K562 (cell line): Measurements from ENCODE around the gene ALG8. TPM values are rescaled to one million over a fixed set of nuclear protein-coding genes. Genes with fewer than 3 reads are reported as not detected.

Experiments
- CBX2 ChIP-seq: fragments of 200-600 bp; sonication (generic); IDR thresholded peaks from one replicate; pipeline ENCODE4 v1.6.1; 2012; ENCODE audit warnings: mild to moderate bottlenecking, low read length, inconsistent platforms; ENCODE audit not compliant: insufficient read depth, poor library complexity, severe bottlenecking
- FOXM1 ChIP-seq, 2 experiments: fragments of 450-650 bp in 1 of 2; sonication (generic) in 1 of 2; formaldehyde crosslinking in 1 of 2; IDR thresholded peaks; 2 replicates each; pipeline versions ENCODE4 v1.6.1 to v1.9.0; 2017 to 2022; ENCODE audit warnings: low read depth in 2 of 2, mild to moderate bottlenecking in 2 of 2, missing genetic modification reagents in 1 of 2, moderate library complexity in 1 of 2
- HBP1 ChIP-seq: fragments of 450-650 bp; formaldehyde crosslinking; IDR thresholded peaks from 2 replicates; pipeline ENCODE4 v1.4.0; 2022; ENCODE audit warnings: missing genetic modification characterization
- MCM3 ChIP-seq: fragments of 450-650 bp; IDR thresholded peaks from 2 replicates; pipeline ENCODE4 v1.6.1; 2016
- MTA1 ChIP-seq: fragments of 450-650 bp; IDR thresholded peaks from 2 replicates; pipeline ENCODE4 v1.6.1; 2017; ENCODE audit warnings: borderline replicate concordance
- NCOA2 ChIP-seq, 2 experiments: fragments of 450-650 bp; IDR thresholded peaks; 2 replicates each; pipeline ENCODE4 v1.6.1; 2018; ENCODE audit warnings: mild to moderate bottlenecking in 2 of 2, moderate library complexity in 1 of 2; ENCODE audit not compliant: partially characterized antibody in 2 of 2
- NR4A1 ChIP-seq, 2 experiments: fragments of 250-450 bp in 1 of 2; fragments of 450-650 bp in 1 of 2; sonication (Bioruptor Pico) in 1 of 2; IDR thresholded peaks; 2 replicates each; pipeline versions ENCODE4 v1.4.0 to v1.6.1; 2016 to 2020; ENCODE audit warnings: mild to moderate bottlenecking in 2 of 2, missing compliant biosample characterization in 1 of 2, missing genetic modification characterization in 1 of 2, moderate library complexity in 1 of 2
- PML ChIP-seq: IDR thresholded peaks from 2 replicates; pipeline ENCODE4 v1.6.1; 2012; ENCODE audit warnings: low read length, inconsistent platforms
- SETDB1 ChIP-seq: IDR thresholded peaks from one replicate; pipeline ENCODE4 v1.6.1; 2012; ENCODE audit warnings: low read length, control low read depth, inconsistent platforms
- VEZF1 ChIP-seq: fragments of 200-800 bp; sonication (Bioruptor generic); IDR thresholded peaks from 2 replicates; pipeline ENCODE4 v1.6.1; 2017; ENCODE audit warnings: missing genetic modification characterization, missing compliant biosample characterization
- ZC3H11A ChIP-seq: IDR thresholded peaks from 2 replicates; pipeline ENCODE4 v1.6.1; 2012; ENCODE audit warnings: low read depth, low read length, improper control_type of control experiment
- ZNF140 ChIP-seq: fragments of 250-450 bp; sonication (Bioruptor Pico); IDR thresholded peaks from 2 replicates; pipeline ENCODE4 v1.8.0; 2021; ENCODE audit warnings: moderate library complexity, mild to moderate bottlenecking, inconsistent platforms
- ZNF217 ChIP-seq: sonication (generic); formaldehyde crosslinking; IDR thresholded peaks from 2 replicates; pipeline ENCODE4 v1.8.0; 2022; ENCODE audit warnings: mild to moderate bottlenecking, missing genetic modification reagents
- ZNF24 ChIP-seq: fragments of 450-650 bp; IDR thresholded peaks from 2 replicates; pipeline ENCODE4 v1.6.1; 2016
- ZNF639 ChIP-seq, 2 experiments: fragments of 200-800 bp in 1 of 2; sonication (Bioruptor generic) in 1 of 2; sonication (generic) in 1 of 2; formaldehyde crosslinking in 1 of 2; IDR thresholded peaks in 1 of 2; conservative IDR thresholded peaks in 1 of 2; 2 replicates each; pipeline versions ENCODE4 v1.5.0 to v1.6.1; 2016 to 2020; ENCODE audit warnings: missing compliant biosample characterization in 1 of 2, missing genetic modification characterization in 1 of 2, missing genetic modification reagents in 1 of 2
- ZNF785 ChIP-seq: fragments of 250-450 bp; sonication (Bioruptor Pico); IDR thresholded peaks from 2 replicates; pipeline ENCODE4 v1.4.0; 2020; ENCODE audit warnings: mild to moderate bottlenecking
- polyA plus RNA-seq, 8 experiments: library from polyadenylated mRNA; depleted of rRNA in 4 of 8; stranded (reverse) in 5 of 8; unstranded in 3 of 8; fragments of >200 nt; fragmentation: Nextera tagmentation in 2 of 8; fragmentation: Illumina TruSeq in 1 of 8; extraction: Ambion mirVana in 2 of 8; extraction: Trizol in 1 of 8; gene quantifications; 2 replicates each; pipeline versions ENCODE4 v1.2.1 to v1.2.3, GENCODE V29; 2011 to 2014; ENCODE audit warnings: inconsistent platforms in 1 of 8, missing spikeins in 1 of 8
- total RNA-seq, 7 experiments: library from RNA; depleted of rRNA in 6 of 7; stranded (reverse); fragments of >200 nt in 6 of 7; fragmentation: Illumina TruSeq in 2 of 7; extraction: Trizol in 2 of 7; gene quantifications; 2 replicates each; pipeline versions ENCODE4 v1.2.1 to v1.2.3, GENCODE V29; 2011 to 2021; ENCODE audit warnings: low replicate concordance in 1 of 7
- TF ChIP-seq, protein P1 (sequence below): sonication (generic); formaldehyde crosslinking; IDR thresholded peaks from 2 replicates; pipeline ENCODE4 v1.8.0; 2022; ENCODE audit warnings: missing genetic modification reagents, mild to moderate bottlenecking, borderline replicate concordance
- TF ChIP-seq, protein P2 (sequence below): fragments of 250-450 bp; sonication (Bioruptor Pico); IDR thresholded peaks from 2 replicates; pipeline ENCODE4 v1.5.0; 2020; ENCODE audit warnings: mild to moderate bottlenecking, borderline replicate concordance

Gene ALG8
- total and polyA plus RNA-seq, 9 of the 15 experiments (the other 6 are each of a cell fraction or from before 2014, with no cell fraction given), result 59.3 to 189 (median 106) TPM

DNA sequence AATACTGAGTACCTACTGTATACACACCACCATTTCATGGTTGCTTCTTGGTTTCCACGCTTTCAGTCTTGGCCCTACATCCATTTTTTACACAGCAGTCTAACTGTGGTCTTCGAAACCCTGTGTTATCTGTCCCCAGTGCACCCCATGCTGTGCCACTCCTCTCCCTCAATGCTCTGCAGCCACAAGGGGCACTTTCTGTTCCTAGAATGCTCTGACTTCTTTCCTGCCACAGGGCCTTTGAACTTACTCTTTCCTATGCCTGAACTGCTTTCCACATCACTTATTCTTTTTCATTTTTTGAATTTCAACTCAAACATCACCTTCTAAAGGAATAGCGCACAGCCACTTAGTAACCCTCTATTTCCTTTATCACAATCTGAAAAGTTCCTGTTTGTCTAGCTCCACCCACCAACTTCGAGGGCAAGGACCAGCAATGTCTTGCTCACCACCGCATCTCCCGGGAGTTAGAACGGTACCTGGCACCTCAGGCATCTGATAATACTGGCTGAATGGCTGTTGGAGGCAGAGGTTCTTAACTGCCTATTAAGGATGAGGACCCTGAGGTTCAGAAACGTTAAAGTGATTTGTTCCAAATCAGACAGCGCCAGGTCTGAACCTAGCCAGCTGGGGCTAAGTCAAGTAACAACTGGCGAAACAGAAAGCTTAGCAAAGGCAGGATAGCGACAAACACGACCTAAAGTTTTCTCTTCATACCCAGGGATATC lies 568 bp downstream of the ALG8 start (continued):
- TF ChIP-seq ZNF639 (CRISPR knock-in tag; conservative IDR thresholded peaks at IDR 0.05 in 1 of 2, IDR thresholded peaks at IDR 0.05 in 1 of 2) (no peak), HBP1 (CRISPR knock-in tag) (no peak), ZNF24 (0 out of 2 replicates have a peak, but pooled peaks have one; percentile 34), ZNF785 (no peak), ZNF140 (CRISPR knock-in tag) (no peak), VEZF1 (CRISPR knock-in tag) (no peak), FOXM1 (IDR thresholded peaks at IDR 0.05; ENCODE audit: low read depth) (0 out of 2 replicates have a peak, but pooled peaks have one; percentile 12), FOXM1 (CRISPR knock-in tag; IDR thresholded peaks at IDR 0.05; ENCODE audit: low read depth) (no peak), NCOA2 (IDR thresholded peaks at IDR 0.05; ENCODE audit: partially characterized antibody in 2 of 2) (no peak), MTA1 (no peak), ZC3H11A (no peak), NR4A1 (CRISPR knock-in tag; IDR thresholded peaks at IDR 0.05) (no peak), NR4A1 (tag; IDR thresholded peaks at IDR 0.05) (no peak), SETDB1 (no peak), ZNF217 (CRISPR knock-in tag) (no peak), PML (0 out of 2 replicates have a peak, but pooled peaks have one; percentile 7), CBX2 (no peak), MCM3 (no peak)
- TF ChIP-seq, protein P1, sequence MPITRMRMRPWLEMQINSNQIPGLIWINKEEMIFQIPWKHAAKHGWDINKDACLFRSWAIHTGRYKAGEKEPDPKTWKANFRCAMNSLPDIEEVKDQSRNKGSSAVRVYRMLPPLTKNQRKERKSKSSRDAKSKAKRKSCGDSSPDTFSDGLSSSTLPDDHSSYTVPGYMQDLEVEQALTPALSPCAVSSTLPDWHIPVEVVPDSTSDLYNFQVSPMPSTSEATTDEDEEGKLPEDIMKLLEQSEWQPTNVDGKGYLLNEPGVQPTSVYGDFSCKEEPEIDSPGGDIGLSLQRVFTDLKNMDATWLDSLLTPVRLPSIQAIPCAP (CRISPR knock-in tag), result no peak
- TF ChIP-seq, protein P2, sequence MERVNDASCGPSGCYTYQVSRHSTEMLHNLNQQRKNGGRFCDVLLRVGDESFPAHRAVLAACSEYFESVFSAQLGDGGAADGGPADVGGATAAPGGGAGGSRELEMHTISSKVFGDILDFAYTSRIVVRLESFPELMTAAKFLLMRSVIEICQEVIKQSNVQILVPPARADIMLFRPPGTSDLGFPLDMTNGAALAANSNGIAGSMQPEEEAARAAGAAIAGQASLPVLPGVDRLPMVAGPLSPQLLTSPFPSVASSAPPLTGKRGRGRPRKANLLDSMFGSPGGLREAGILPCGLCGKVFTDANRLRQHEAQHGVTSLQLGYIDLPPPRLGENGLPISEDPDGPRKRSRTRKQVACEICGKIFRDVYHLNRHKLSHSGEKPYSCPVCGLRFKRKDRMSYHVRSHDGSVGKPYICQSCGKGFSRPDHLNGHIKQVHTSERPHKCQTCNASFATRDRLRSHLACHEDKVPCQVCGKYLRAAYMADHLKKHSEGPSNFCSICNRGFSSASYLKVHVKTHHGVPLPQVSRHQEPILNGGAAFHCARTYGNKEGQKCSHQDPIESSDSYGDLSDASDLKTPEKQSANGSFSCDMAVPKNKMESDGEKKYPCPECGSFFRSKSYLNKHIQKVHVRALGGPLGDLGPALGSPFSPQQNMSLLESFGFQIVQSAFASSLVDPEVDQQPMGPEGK (CRISPR knock-in tag), result no peak
